ENCODE measurements around the gene FAM118B.

GRCh38 chr11:126308271-126308671 is 96.7 kb downstream of the FAM118B start:
- TF ChIP-seq, protein P1, sequence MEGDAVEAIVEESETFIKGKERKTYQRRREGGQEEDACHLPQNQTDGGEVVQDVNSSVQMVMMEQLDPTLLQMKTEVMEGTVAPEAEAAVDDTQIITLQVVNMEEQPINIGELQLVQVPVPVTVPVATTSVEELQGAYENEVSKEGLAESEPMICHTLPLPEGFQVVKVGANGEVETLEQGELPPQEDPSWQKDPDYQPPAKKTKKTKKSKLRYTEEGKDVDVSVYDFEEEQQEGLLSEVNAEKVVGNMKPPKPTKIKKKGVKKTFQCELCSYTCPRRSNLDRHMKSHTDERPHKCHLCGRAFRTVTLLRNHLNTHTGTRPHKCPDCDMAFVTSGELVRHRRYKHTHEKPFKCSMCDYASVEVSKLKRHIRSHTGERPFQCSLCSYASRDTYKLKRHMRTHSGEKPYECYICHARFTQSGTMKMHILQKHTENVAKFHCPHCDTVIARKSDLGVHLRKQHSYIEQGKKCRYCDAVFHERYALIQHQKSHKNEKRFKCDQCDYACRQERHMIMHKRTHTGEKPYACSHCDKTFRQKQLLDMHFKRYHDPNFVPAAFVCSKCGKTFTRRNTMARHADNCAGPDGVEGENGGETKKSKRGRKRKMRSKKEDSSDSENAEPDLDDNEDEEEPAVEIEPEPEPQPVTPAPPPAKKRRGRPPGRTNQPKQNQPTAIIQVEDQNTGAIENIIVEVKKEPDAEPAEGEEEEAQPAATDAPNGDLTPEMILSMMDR (IDR thresholded peaks at IDR 0.05): no peak
- TF ChIP-seq POLR2AphosphoS5 (IDR thresholded peaks at IDR 0.05; ENCODE audit: low read depth, low read length): no peak

Data from Panc1 (cell line).